GM21576 (cell line): Measurements from ENCODE around the gene ALDH4A1.
A peak's percentile ranks its signal among the peaks of the same experiment; 100 is the strongest.

Experiments used
- ATAC-seq: cut with Tn5 transposase; IDR thresholded peaks from one replicate; pipeline ENCODE4 v1.9.1; 2021; ENCODE audit warnings: mild to moderate bottlenecking, moderate library complexity; ENCODE audit not compliant: unreplicated experiment

Gene ALDH4A1, protein sequence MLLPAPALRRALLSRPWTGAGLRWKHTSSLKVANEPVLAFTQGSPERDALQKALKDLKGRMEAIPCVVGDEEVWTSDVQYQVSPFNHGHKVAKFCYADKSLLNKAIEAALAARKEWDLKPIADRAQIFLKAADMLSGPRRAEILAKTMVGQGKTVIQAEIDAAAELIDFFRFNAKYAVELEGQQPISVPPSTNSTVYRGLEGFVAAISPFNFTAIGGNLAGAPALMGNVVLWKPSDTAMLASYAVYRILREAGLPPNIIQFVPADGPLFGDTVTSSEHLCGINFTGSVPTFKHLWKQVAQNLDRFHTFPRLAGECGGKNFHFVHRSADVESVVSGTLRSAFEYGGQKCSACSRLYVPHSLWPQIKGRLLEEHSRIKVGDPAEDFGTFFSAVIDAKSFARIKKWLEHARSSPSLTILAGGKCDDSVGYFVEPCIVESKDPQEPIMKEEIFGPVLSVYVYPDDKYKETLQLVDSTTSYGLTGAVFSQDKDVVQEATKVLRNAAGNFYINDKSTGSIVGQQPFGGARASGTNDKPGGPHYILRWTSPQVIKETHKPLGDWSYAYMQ

DNA sequence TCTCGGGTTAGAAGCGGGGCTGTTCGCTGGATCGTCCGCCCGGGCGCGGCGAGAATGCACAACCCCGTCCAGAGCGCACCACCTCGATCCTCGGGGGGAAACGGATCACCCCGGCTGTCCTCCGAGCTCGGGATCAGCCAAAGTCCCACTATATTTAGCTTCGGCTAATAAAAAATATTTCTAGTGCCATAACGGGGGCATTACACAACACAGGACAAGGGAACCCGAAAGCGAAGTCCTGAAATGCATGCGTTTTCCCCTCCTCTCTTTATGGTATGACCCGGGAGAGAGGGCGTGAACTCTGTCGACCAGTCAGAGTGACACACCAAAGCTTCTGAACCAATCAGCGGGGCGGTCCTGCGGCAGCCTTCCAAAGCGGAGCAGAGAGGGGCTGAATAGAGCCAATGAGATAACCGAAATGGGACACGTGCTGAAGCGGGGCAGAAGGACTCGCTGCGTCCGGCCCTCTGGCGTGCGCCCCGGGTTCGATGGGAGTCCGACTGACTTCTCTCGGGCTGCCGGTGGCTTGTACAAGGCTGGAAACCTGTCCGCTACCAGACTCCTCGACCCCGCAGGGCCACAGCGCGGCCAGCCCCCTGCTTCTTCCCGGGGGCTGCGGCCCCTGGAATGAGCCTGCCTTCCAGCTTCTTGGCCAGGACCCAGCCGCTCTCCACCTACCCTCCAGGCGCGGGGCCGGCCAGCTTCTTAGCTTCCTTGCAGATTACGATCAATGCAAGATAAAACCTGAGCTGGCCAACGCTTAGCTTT, at the start of gene ALDH4A1:
TSS of gene ALDH4A1 (minus strand) at position 33 of the 768 bp plus-strand sequence. CDS start at position 1, 32 bp downstream.
- peak; percentile 97 for ATAC-seq

GRCh38 chr1:18951818-18952391, 49.5 kb upstream of the ALDH4A1 start:
- ATAC-seq = no peak

- ATAC-seq = no peak
These were observed 49.1 kb upstream of the ALDH4A1 start for GRCh38 chr1:18951416-18951815.

DNA sequence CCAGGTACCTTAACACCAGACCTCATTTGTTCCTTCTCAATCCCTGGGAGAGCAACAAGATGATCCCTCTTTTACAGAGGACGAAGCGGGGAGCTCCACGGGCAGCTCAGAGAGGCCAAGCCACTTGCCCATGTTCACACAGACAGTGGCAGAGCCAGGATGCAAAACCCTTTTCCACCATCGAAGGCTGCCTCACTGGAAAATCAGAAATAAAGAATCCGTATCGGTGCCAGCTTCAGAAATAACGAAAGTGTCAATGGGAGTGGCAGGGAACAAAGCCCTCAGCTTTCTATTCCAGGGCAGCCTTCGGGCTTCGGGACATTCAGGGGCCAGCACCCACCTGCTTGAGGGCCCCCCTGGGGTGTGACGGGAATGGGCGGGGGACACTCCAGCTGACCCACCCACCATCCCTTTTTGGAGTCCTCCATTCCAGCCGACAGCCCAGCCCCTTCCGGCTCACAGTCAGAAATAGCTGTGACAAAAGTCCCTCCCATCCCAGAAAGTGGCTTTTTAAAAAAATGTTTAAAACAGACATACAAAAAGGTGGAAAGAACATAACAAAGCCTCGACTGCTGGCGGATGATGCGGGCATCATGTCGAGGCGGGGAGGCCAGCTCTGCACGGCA, 48.2 kb upstream of the ALDH4A1 start:
- ATAC-seq = no peak

DNA sequence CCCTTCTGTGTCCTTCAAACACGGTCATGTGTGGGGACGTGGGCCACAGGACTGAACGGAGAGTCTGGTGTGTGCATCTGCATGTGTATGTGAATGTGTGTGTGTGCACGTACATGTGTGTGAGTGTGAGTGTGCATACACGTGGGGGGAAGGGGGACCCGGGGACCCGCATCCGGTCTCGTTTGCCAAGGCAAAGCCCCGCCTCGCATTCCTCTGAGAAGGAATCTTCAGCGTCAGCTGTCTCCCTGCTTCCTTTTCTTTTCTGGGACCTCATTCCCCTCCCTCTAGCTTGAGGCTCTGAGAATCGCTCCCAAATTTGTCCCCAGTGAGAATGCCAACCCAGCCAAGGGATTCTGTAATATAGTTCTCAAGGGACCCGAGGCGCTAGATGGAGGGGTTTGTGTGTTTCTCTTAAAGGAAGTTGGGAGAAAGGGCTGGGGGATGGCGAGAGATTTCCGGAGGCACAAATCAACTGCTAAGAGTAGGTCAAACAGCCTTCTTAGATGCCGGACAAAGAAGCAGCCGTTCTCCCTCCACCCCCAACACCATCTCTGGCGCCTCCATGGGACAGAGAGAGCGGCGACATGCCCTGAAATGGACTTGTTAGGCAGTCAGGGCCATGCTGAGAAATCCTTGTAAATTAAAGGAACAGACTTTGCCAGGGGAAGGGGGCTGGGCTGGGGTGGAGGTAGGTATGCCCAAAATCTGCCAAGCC, 47.5 kb upstream of the ALDH4A1 start:
- ATAC-seq = no peak

- ATAC-seq = no peak
These were observed 46.7 kb upstream of the ALDH4A1 start for GRCh38 chr1:18948913-18949685.

DNA sequence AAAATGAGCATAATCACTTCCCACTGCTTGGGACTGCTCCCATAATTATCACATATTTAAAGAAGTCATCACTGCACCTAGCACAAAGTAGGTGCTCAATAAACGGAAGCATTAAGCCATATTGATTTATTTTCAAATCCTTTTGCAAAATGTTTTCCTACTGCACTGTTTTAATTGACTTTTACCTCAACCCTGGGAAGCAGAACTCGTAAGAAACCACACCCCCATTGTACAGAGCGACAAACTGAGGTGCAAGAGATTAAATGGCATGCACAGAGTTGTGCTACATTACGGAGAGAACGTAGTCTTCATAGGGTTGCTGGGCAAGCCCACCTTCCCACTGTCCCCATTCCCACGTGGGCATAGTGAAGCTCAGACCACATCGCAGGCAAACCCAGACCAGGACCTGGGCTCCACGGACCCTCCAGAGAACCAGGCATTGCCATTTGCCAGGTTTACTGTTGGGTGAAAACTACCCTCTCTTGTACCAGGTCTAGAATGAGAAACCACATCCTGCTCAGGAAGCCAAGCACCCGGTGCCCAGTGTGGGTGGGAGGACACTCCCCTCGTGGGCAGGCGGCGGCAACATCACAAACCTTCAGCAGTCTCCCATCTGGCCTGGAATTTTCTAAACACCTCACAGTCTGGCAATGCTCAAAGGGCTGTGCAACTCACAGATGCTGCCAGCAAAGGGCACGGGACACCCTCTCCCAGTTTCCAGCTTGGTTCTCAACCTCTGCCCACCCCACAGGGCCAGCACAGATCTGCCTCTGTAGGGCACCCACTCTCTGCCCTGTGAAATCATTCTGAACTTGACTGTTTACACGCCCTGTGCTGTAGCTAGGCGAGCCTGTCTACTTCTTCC, 45.9 kb upstream of the ALDH4A1 start:
- no peak for ATAC-seq

DNA sequence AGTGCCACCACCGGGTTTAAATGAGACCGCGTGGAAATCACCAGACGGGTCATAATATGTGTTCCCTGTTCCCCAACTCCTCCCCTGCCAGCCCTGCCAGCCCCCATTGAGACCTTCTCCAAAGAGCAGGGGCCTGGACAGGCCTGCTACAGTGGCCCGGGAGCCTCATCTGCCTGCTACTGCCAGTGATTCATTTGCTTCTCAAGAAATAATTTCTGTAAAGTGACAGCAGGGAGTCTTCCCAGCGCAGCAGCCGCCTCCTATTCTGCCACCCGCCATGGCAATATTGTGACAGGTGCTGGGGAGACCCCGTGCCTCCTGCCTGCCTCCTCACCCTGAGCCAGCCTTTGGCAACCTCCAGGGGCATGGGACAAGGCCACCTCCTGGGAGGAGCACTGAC, 45.2 kb upstream of the ALDH4A1 start:
- ATAC-seq = no peak

DNA sequence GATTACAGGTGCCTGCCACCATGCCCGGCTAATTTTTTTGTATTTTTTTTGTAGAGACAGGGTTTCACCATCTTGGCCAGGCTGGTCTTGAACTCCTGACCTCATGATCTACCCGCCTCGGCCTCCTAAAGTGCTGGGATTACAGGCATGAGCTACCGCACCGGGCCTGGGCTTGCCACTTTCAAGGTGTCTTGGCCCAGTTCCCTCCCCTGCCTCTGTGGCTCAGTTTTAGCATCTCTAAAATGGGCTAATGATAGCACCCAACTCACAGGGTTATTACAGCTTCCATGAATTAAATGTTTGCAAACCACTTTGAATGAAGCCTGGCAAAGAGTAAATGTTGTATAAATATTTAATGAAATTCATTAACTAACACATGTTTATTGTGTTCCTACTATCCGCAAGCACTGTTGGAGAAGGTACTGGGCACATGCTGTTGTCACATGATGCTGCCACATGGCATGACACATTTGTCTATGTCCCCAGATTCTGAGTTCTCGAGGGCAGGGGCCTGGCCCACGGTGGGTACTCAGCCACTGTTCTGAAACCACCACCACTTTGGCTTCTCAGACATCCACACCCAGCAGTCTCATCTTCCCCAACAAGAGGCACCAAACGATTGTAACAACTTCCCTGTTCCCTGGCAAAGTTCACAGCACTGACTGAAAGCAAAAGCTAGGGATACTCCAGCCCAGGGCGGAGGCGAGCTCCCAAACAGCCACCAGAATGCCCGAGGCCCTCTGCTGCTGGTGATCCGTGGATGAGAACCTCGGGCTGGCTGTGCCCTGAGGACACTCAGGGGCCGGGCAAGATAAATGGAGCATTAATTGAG, 44.4 kb upstream of the ALDH4A1 start:
- no peak for ATAC-seq

DNA sequence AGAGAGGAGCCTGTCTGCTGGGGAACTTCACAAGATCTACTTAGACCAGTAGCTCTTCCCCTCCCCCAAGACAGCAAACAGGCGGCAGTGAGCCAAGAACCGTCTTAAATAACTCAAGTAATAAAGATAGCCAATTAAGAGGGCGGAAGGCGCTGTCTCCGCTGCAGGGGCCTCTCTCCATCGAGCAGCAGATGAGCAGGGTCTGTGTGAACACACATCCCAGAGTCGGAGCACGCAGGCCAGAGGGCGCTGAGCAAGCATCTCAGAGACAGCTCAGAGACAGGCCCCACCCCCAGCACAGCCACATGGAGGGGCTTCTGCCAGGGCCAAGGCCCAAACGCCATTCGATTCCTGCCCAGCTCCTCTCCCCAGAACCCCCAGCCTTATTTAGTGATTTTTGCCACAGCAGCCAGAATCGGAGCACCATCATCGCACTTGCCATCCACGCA, 43.1 kb upstream of the ALDH4A1 start:
- ATAC-seq = no peak

- no peak for ATAC-seq
These were observed 42.5 kb upstream of the ALDH4A1 start for GRCh38 chr1:18944810-18945209.

GRCh38 chr1:18943914-18944572, 41.7 kb upstream of the ALDH4A1 start:
- ATAC-seq = no peak

- no peak for ATAC-seq
These were observed 40.8 kb upstream of the ALDH4A1 start for GRCh38 chr1:18943162-18943561.

GRCh38 chr1:18942340-18942739, 40.0 kb upstream of the ALDH4A1 start:
- ATAC-seq = no peak

- no peak for ATAC-seq
These were observed 39.1 kb upstream of the ALDH4A1 start for GRCh38 chr1:18941221-18942141.
